HL-60 (cell line): Measurements from ENCODE around the gene DNAJB5.
A peak's percentile ranks its signal among the peaks of the same experiment; 100 is the strongest.
"Not testable (repeated sequence)": the region's sequence is repeated elsewhere in the genome, so short reads cannot be mapped to it uniquely, and the experiment has no call there.

Experiments used
- DNase-seq, 2 experiments: peaks; one replicate each; pipeline ENCODE4 v3.0.0-alpha.2; 2010 to 2020; ENCODE audit warnings: low read depth in 1 of 2, low spot score in 1 of 2
- H3K27ac ChIP-seq: fragments of 250-450 bp; sonication (Bioruptor Pico); replicated peaks from 2 replicates; pipeline ENCODE4 v1.5.1; 2020; ENCODE audit warnings: mild to moderate bottlenecking, moderate library complexity
- H3K27me3 ChIP-seq: fragments of 250-450 bp; sonication (Bioruptor Pico); 2 replicates; pipeline ENCODE4 v1.5.1; 2021; ENCODE audit warnings: mild to moderate bottlenecking, moderate library complexity; ENCODE audit not compliant: insufficient read depth, poor library complexity, severe bottlenecking
- H3K4me3 ChIP-seq: replicated peaks from 2 replicates; pipeline ENCODE4 v1.5.1; 2011; ENCODE audit warnings: mild to moderate bottlenecking, control low read depth, low read length; ENCODE audit not compliant: insufficient read depth
- CTCF ChIP-seq: IDR thresholded peaks from one replicate; pipeline ENCODE4 v1.5.1; 2011; ENCODE audit warnings: low read length, control low read depth, inconsistent platforms; ENCODE audit not compliant: insufficient read depth
- GABPA ChIP-seq: IDR thresholded peaks from 2 replicates; pipeline ENCODE4 v1.6.1; 2012; ENCODE audit warnings: low read depth
- POLR2AphosphoS5 ChIP-seq: IDR thresholded peaks from 2 replicates; pipeline ENCODE4 v1.6.1; 2012; ENCODE audit warnings: low read depth
- REST ChIP-seq: IDR thresholded peaks from 2 replicates; pipeline ENCODE4 v1.6.1; 2012; ENCODE audit warnings: low read depth; ENCODE audit not compliant: insufficient replicate concordance
- SPI1 ChIP-seq: IDR thresholded peaks from 2 replicates; pipeline ENCODE4 v1.6.1; 2012; ENCODE audit warnings: low read depth, mild to moderate bottlenecking, borderline replicate concordance

The DNAJB5 gene

GRCh38 chr9:35014517-35014916 is 25.0 kb downstream of the DNAJB5 start:
- no peaks in the 10 kb centered on the region for H3K27me3 ChIP-seq
- H3K4me3 ChIP-seq, result no peak overlapping the region
- H3K27ac ChIP-seq, result no peak overlapping the region
- no peak for DNase-seq
- TF ChIP-seq CTCF (no peak), POLR2AphosphoS5 (no peak), GABPA (no peak)

- TF ChIP-seq SPI1, result peak; percentile 91
- not testable (repeated sequence) for H3K27ac ChIP-seq, H3K4me3 ChIP-seq, H3K27me3 ChIP-seq
- peak in 1 of 2 experiments; percentile 64 for DNase-seq
Measured at GRCh38 chr9:35023443-35023842, 33.9 kb downstream of the DNAJB5 start.

- Histone ChIP-seq H3K27ac (no peak overlapping the region), H3K27me3 (no peaks in the 10 kb centered on the region), H3K4me3 (no peak overlapping the region)
- TF ChIP-seq CTCF (no peak), REST (no peak), SPI1 (0 out of 2 replicates have a peak, but pooled peaks have one; percentile 11)
- no peak for DNase-seq
Measured at GRCh38 chr9:35026671-35027070, 37.1 kb downstream of the DNAJB5 start.

GRCh38 chr9:35027374-35027773 is 37.8 kb downstream of the DNAJB5 start:
- no peak overlapping the region for H3K4me3 ChIP-seq
- no peak overlapping the region for H3K27ac ChIP-seq
- DNase-seq, result no peak

GRCh38 chr9:35027860-35028259 is 38.3 kb downstream of the DNAJB5 start:
- Histone ChIP-seq H3K4me3 (no peak overlapping the region), H3K27ac (no peak overlapping the region), H3K27me3 (no peaks in the 10 kb centered on the region)
- TF ChIP-seq CTCF (no peak), POLR2AphosphoS5 (no peak), REST (no peak), GABPA (no peak), SPI1 (no peak)
- DNase-seq, result no peak

More at GRCh38 chr9:35027374-35027773, 37.8 kb downstream of the DNAJB5 start:
- H3K27me3 ChIP-seq, result no peaks in the 10 kb centered on the region
- TF ChIP-seq POLR2AphosphoS5 (no peak), CTCF (no peak), GABPA (no peak)
